ENCODE measurements around the gene COASY.

Gene COASY

GRCh38 chr17:42553866-42554249, 8.1 kb upstream of the COASY start:
- Histone ChIP-seq H3K36me3 (ENCODE audit: insufficient read depth, low read length) (no peaks in the 10 kb centered on the region), H3K79me2 (ENCODE audit: insufficient read depth, low read length) (peaks cover 29% of the 10 kb centered on the region), H3K9me3 (ENCODE audit: insufficient read depth, low read depth, low read length) (no peaks in the 10 kb centered on the region), H4K20me1 (ENCODE audit: insufficient read depth, low read length, poor library complexity, severe bottlenecking) (peaks cover 11% of the 10 kb centered on the region), H3K27me3 (ENCODE audit: insufficient read depth, low read length, poor library complexity, severe bottlenecking) (no peaks in the 10 kb centered on the region), H3F3A (ENCODE audit: low read depth) (no peaks in the 10 kb centered on the region), H3K4me1 (ENCODE audit: insufficient read depth, low read length, poor library complexity, severe bottlenecking) (peaks cover 11% of the 10 kb centered on the region), H3K4me3 (ENCODE audit: low read length, poor library complexity, severe bottlenecking) (peak overlapping the region; percentile 98), H3K9me2 (replicated peaks; ENCODE audit: low read depth, low read length) (no peaks in the 10 kb centered on the region), H2AFZ (ENCODE audit: low read length) (peak overlapping the region; percentile 59; the same call in 1 of the 2 replicates), H3K9ac (ENCODE audit: low read depth, low read length, poor library complexity, severe bottlenecking) (peak overlapping the region; percentile 88), H3K4me2 (ENCODE audit: low read depth, low read length, poor library complexity, severe bottlenecking) (peak overlapping the region; percentile 87)
- TF ChIP-seq EZH2phosphoT487 (IDR thresholded peaks at IDR 0.05; ENCODE audit: borderline replicate concordance): no peak
- TF ChIP-seq, protein P1, sequence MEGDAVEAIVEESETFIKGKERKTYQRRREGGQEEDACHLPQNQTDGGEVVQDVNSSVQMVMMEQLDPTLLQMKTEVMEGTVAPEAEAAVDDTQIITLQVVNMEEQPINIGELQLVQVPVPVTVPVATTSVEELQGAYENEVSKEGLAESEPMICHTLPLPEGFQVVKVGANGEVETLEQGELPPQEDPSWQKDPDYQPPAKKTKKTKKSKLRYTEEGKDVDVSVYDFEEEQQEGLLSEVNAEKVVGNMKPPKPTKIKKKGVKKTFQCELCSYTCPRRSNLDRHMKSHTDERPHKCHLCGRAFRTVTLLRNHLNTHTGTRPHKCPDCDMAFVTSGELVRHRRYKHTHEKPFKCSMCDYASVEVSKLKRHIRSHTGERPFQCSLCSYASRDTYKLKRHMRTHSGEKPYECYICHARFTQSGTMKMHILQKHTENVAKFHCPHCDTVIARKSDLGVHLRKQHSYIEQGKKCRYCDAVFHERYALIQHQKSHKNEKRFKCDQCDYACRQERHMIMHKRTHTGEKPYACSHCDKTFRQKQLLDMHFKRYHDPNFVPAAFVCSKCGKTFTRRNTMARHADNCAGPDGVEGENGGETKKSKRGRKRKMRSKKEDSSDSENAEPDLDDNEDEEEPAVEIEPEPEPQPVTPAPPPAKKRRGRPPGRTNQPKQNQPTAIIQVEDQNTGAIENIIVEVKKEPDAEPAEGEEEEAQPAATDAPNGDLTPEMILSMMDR (conservative IDR thresholded peaks at IDR 0.05; ENCODE audit: low read length): no peak; the same call in 1 of the 2 replicates

GRCh38 chr17:42554250-42555121, 7.5 kb upstream of the COASY start:
- Histone ChIP-seq H3F3A (ENCODE audit: low read depth) (no peaks in the 10 kb centered on the region), H4K20me1 (ENCODE audit: insufficient read depth, low read length, poor library complexity, severe bottlenecking) (peaks cover 11% of the 10 kb centered on the region), H3K9me2 (replicated peaks; ENCODE audit: low read depth, low read length) (no peaks in the 10 kb centered on the region), H2AFZ (ENCODE audit: low read length) (peak overlapping the region; percentile 89), H3K4me1 (ENCODE audit: insufficient read depth, low read length, poor library complexity, severe bottlenecking) (peaks cover 11% of the 10 kb centered on the region), H3K4me2 (ENCODE audit: low read depth, low read length, poor library complexity, severe bottlenecking) (peak overlapping the region; percentile 87), H3K9ac (ENCODE audit: low read depth, low read length, poor library complexity, severe bottlenecking) (peak overlapping the region; percentile 88), H3K9me3 (ENCODE audit: insufficient read depth, low read depth, low read length) (no peaks in the 10 kb centered on the region), H3K27me3 (ENCODE audit: insufficient read depth, low read length, poor library complexity, severe bottlenecking) (no peaks in the 10 kb centered on the region), H3K79me2 (ENCODE audit: insufficient read depth, low read length) (peaks cover 29% of the 10 kb centered on the region), H3K36me3 (ENCODE audit: insufficient read depth, low read length) (no peaks in the 10 kb centered on the region), H3K4me3 (ENCODE audit: low read length, poor library complexity, severe bottlenecking) (peak overlapping the region; percentile 98)
- TF ChIP-seq, protein P1 (conservative IDR thresholded peaks at IDR 0.05; ENCODE audit: low read length): no peak
- TF ChIP-seq EZH2phosphoT487 (IDR thresholded peaks at IDR 0.05; ENCODE audit: borderline replicate concordance): no peak

DNA sequence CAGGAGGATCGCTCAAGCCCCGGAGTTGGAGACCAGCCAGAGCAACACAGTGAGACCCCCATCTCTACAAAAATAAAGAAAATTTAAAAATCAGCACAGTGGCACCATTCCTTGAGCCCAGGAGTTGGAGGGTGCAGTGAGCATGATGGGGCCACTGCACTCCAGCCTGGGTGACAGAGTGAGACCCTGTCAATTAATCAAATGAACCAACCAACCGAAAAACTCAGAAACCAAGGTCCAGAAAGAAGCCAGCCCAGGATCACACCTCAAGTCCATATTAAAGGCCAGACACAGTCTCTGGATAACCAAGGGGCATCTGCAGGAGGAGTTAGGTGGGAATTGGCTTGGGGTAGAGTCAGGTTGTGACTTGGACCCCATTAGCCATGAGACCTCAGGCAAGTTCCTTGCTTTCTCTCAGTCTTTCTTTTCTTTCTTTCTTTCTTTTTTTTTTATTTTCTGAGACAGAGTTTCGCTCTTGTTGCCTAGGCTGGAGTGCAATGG, 6.8 kb upstream of the COASY start:
- H4K20me1 ChIP-seq (ENCODE audit: insufficient read depth, low read length, poor library complexity, severe bottlenecking): peaks cover 11% of the 10 kb centered on the region
- peak overlapping the region; percentile 89 for H2AFZ ChIP-seq (ENCODE audit: low read length)
- no peaks in the 10 kb centered on the region for H3K9me2 ChIP-seq (replicated peaks; ENCODE audit: low read depth, low read length)
- no peaks in the 10 kb centered on the region for H3K27me3 ChIP-seq (ENCODE audit: insufficient read depth, low read length, poor library complexity, severe bottlenecking)
- H3K9ac ChIP-seq (ENCODE audit: low read depth, low read length, poor library complexity, severe bottlenecking): peak overlapping the region; percentile 88
- no peak for TF ChIP-seq EZH2phosphoT487 (IDR thresholded peaks at IDR 0.05; ENCODE audit: borderline replicate concordance)
- TF ChIP-seq, protein P1 (conservative IDR thresholded peaks at IDR 0.05; ENCODE audit: low read length): no peak
- peak overlapping the region; percentile 87 for H3K4me2 ChIP-seq (ENCODE audit: low read depth, low read length, poor library complexity, severe bottlenecking)
- H3K79me2 ChIP-seq (ENCODE audit: insufficient read depth, low read length): peaks cover 29% of the 10 kb centered on the region
- no peaks in the 10 kb centered on the region for H3K36me3 ChIP-seq (ENCODE audit: insufficient read depth, low read length)
- peak overlapping the region; percentile 98 for H3K4me3 ChIP-seq (ENCODE audit: low read length, poor library complexity, severe bottlenecking)
- peaks cover 11% of the 10 kb centered on the region for H3K4me1 ChIP-seq (ENCODE audit: insufficient read depth, low read length, poor library complexity, severe bottlenecking)
- H3K9me3 ChIP-seq (ENCODE audit: insufficient read depth, low read depth, low read length): no peaks in the 10 kb centered on the region
- H3F3A ChIP-seq (ENCODE audit: low read depth): no peaks in the 10 kb centered on the region
